ENCODE data around the gene WWOX.

WWOX gene

DNA sequence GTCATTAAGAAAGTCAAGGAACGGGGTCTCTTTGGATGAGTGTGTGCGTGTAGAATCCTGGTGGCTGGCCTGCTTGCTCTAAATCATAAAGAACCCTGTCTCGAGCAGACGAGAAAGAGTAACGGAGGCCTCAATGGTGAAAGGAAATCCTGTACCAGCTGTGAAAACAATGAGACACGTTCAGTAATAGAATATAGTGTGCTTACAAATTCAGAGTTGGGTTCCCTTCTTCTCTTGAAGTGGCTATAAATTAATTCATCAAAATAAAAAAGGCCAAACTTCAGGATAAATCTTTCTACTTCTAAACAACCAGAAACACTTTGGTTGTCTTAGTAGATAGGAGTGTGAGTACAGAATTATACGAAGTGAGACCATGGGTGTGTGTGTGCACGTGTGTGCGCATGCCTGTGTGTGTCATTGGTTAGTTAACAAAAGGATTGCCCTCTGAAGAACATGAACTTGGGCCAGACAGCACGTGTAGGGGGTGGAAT is 48.5 kb downstream of the WWOX start:
- DNase-seq, result no peak

- DNase-seq, result no peak
Observed at GRCh38 chr16:78150233-78150632, 50.8 kb downstream of the WWOX start.

DNA sequence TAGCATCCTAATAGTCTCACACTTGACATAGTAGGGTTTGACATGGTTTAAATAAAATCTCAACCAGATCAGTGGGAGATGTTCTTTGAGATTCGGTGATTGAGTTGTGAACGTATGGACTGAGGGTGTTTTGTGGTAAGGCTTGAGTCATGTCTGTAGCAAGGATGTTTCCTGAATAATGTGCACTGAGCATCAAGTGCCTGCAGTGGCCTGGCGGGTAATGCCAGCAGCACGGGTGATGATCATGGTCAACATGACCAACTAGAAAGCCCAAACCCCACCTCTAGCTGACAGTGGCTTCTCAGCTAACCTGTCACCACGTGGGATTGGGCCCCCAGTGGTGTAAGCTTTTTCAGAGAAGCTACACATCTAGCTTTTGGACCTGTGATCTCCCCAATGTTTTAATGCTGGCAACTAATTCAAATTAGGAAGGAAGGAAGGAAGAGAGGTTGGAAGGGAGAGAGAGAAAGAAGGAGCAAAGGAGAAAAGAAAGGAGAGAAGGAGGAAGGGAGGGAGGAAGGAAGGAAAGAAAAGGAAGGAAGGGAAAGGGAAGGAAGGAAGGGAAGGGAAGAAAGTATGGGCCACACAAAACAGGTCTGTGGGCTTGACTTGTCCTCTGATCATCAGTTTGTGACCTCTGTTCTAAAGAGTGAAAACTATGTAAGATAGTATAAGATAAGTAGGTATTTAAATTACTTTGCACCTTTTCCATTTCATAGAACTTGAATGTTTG is 55.4 kb downstream of the WWOX start:
- DNase-seq, result peak; percentile 50

DNA sequence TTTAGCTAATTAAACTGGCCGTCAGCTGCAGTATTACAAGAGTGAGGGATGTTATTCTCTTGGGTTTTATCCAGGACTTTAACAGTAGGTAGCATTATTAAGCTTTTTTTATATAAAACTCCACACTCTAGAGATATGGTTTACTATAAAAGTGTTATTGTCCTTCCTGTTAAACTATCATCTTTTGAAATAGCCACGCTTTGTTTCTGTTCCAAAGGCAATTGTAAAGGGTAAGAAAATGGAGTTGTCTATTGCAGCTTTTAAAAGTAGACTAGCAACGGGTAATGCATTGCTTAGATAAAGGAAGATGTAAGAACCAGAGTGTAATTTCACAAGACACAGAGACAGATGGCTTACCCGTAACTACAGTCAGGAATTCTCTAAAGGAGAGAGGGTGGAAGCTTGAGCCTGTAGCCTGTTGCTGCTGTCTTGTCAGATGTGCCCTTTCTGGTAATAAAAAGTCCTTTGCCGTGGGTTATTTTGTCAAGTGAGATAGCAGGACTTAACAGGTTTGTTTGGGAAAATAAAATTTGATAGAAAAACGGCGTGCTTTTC is 56.4 kb downstream of the WWOX start:
- DNase-seq, result no peak

DNA sequence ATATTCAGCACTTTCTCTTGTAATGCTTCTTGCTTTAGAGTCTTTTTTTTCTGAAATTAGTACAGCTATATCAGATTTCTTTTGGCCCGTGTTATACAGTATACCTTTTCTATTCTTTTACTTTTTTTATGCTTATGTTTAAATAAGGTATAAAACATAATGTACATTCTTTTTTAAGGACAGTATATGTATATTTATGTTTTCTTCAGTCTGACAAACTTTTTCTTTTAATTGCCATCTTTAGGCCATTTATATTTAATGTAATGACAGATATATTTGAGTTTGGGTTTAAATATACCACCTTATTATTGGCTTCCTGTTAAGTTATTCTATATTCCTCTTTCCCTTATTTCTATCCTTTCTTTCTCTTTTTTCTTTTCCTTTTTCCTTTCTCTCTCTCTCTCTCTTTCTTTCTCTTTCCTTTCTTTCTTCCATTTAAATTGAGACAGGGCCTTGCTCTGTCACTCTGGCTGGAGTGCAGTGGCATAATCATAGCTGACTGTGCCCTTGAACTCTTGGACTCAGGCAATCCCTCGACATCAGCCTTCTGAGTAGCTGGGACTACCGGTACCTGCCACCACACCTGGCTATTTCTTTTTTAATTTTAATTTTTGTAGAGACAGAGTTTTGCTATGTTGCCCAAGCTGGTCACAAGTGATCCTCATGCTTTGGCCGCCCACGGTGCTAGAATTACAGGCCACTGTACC is 61.7 kb downstream of the WWOX start:
- no peak for DNase-seq

- no peak for DNase-seq
Observed at GRCh38 chr16:78163772-78164670, 64.6 kb downstream of the WWOX start.

- no peak for DNase-seq
Observed at GRCh38 chr16:78170494-78170933, 71.1 kb downstream of the WWOX start.

DNA sequence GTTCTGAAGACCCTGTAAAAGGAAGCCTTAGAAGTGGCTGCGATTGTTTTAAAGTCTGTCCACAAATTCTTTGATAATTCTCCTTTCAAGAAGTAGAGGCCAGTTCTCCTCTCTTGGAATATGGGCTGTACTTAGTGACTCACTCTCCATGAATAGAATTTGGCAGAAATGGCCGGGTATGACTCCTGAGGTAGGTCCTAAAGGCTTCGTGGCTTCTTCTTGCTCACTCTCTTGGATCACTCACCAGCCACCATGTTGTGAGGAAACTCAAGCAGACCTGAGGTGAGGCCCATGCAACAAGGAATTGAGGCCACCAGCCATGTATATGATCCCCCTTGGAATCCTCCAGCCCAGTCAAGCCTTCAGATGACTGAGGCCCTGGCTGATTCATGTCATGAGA is 75.8 kb downstream of the WWOX start:
- no peak for DNase-seq

DNA sequence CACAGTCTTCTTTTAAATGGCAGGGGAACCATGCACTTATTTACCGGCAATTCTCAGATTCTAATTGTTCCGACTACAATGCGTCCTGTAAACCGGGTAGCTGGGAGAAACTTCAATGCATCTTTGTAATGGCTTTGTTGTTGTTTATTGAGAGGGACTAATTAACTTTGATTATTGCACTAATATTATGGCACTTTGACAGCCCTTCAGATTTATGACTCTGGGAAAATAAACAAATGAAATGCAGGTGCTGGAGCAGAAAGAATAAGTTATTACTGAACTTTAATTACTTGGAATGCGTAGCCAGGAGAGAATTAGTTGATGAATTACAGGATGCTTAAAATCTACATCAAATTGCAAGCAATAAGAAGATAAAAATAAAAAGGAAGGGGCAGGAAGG is 77.0 kb downstream of the WWOX start:
- no peak for DNase-seq

GRCh38 chr16:78177218-78177617 is 77.8 kb downstream of the WWOX start:
- no peak for DNase-seq

GRCh38 chr16:78177987-78178386 is 78.5 kb downstream of the WWOX start:
- no peak for DNase-seq

- no peak for DNase-seq
Observed at GRCh38 chr16:78179666-78180065, 80.2 kb downstream of the WWOX start.

DNA sequence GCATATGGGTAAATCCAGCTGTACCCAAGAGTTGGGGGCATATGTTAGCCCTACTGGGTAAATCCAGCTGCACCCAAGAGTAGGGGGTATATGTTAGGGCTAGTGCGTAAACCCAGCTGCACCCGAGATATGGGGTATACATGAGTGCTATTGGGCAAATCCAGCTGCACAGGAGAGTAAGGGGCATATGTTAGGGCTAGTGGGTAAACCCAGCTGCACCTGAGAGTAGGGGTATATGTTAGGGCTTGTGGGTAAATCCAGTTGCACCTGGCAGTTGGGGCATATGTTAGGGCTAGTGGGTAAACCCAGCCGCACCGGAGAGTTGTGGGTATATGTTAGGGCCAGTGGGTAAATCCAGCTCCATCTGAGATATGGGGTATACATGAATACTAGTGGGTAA is 80.9 kb downstream of the WWOX start:
- no peak for DNase-seq

GRCh38 chr16:78183437-78184237 is 84.2 kb downstream of the WWOX start:
- DNase-seq, result no peak

DNA sequence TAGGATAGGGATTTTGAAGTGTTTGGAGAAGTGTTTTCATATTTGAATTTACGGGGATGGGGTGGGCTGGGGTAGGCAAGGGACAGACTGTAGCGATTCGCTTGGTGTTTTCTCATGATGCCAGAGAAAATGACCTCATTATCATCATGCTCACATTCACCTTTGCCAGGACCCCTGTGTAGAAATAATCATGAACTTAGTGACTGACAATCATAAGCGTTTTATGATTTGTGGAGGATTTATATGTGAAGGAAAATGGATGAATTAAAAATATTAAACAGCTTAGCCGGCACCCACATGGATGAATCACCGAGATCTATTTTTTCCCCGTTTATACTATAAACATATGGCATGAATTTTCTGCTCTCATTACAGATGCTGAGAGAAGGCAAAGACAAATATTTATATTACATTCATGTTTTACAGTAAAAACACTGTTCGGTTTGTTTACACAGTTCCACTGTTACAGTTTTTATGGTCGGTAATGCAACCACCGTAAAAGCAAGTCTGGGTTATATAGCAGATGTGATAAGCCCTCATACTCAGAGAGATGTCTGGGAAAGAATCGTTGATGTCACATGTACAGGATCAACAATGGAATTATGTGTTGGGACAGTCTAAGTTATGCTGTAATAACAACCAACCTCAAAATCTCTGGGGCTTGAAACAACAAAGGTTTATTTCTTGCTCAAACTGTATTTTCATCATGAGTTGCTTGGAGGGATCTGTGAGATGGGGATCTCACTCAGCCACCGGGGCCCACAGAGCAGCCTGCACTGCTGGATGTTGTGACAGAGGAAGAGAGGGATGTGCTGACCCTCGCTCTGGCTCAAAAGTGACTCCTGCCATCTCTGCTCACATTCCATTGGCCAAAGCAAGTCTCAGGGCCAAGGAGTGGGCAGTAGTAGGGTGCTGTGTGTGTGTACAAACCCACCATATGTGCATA is 85.1 kb downstream of the WWOX start:
- DNase-seq, result no peak

DNA sequence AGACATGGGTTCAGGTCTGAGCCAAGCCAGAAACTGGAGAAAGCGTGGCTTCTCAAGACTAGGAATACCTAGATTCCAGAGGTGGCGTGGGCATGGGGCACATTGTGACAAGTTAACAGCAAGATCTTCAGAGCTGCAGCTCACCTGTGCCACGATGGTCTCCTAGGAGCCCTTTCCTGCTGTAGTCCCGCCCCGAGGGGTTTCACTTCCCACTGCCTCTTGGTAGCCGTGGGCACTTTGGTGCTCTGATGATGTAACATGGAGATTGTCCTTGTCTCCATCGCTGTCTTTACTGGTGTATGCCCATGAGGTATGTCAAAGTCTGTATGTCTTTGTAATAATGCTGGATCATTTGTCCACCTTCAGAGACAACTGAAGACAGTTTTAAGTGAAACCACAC is 89.7 kb downstream of the WWOX start:
- no peak for DNase-seq

DNA sequence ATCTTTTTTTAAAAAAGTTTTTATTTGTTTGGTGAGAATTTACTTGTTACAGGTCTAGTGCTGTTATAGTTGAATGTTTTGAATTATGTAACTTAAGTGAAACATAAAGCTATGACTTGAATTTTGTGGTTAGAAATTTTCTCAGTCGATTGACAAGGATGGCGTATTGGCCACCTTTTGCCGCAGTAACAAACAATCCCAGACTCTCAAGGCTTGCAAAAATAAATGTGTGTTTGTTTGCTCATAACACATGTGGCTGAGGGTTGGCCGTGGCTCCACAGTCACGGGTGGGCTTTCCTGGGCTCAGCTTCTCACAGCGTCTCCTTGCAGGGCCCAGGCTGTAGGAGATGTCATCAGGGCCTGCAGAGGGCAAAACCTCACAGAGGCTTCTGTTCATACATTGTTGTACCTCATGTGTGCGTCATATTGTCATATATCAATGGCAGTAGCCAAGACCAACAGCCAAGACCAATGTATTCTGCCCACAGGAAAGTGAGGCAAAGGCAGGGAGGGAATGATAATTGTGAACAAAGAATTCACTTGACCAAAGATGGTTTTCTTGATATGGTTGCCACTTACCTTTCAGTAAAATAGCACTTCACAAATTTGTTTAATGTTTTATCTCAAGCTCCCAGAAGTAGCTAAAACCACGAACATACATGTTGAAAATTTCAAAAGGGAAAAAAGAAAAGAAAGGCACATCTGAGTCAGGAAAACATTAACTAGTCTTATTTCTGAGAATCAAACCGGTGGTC is 93.5 kb downstream of the WWOX start:
- DNase-seq, result no peak

DNA sequence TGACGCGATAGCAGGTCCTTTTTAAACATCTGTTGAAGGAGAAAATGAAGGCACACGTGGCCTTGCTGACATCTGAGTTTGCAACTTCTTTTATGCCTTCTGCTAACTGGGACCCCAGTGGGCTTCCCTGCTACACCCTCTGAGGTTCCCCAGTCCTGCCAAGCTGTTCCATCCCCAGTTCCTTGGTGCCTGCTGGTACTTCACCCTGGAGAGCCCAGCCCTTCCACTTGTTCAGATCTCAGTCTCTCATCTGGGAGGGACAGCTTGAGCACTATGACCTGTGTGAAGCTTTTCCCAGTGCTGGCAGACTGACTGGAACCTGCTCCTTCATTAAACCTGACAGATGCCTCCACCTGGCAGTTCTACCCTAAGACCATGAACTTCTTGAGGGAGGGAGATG is 95.5 kb downstream of the WWOX start:
- DNase-seq, result no peak

DNA sequence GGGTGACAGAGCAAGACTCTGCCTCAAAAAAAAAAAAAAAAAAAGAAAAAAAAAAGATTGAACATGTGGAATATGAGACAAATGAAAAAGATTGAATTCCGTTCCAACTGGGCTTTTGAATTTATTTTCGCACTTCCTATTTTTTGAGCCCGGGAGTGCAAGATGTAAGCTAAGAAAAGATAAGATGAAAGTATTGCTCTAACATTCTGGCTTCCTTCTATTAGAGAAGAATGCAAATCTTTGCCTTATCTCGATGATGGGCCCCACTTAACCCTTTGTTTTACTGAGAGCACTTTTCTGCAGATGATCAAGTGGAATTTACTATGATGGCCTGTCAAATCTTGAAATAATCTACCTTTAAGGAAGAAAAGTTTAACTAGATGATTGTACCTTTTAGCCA is 96.3 kb downstream of the WWOX start:
- DNase-seq, result no peak

- no peak for DNase-seq
Observed at GRCh38 chr16:78196502-78196901, 97.0 kb downstream of the WWOX start.

Data from activated CD4-positive, alpha-beta T cell treated with anti-CD3 and anti-CD28 coated beads, Interleukin-10, Interleukin-2, amounts not matched to agents 100 ng/mL and 50 ng/mL, durations not matched to agents 16 hours and 8 hours (primary cell).